Measurements from ENCODE around the gene TOPBP1.
"Not testable (repeated sequence)": the region's sequence is repeated elsewhere in the genome, so short reads cannot be mapped to it uniquely, and the experiment has no call there.

The TOPBP1 gene

GRCh38 chr3:133673746-133674145, 12.0 kb upstream of the TOPBP1 start:
- no peak for DNase-seq

GRCh38 chr3:133672461-133672860, 10.7 kb upstream of the TOPBP1 start:
- DNase-seq = no peak

DNA sequence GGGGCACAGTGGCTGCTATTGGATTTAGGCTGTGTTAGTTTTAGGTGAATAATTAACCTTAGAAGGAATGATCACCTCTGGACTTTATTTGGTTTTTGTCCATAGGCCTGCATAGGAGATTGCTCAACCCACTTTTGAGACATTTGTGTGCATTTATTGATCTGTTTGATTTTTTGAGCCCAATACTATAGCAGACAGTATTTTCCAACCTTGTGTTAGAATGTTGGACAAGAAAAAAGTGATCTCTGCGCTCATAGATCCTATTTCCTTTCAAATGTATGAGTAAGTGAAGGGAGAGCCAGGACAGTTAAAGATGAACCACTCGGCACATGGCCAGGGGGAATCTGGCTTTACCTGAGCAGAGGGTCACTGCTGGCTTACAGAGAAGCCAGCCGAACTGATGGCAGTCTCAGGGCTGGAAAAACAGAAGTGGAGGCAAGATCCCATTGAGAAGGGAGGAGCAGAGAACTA, 8.8 kb upstream of the TOPBP1 start:
- DNase-seq = no peak

DNA sequence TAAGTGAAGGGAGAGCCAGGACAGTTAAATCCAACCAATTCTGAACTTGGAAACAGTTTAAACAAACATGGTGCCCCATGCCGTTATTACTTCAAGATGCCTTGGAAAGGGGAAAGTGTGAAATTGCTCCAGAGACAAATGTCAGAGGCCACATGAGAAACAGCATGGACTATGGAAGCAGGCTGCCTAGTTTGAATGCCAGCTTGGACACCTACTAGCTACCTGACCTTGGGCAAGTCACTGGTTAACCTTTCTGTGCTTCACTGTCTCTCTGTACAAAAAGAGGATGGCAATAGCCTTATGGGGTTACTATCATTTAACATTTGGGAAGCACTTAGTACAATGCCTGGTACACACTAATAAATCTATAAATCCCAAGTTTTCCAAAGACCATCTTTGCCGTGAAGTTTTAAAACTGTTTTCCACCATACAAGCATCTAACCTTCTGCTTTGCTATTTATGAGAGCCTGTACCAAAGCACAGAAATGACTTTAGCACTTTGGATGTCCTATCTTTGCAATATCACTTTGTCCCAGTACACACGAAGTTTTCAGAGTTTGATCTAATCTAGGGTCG, 8.3 kb upstream of the TOPBP1 start:
- no peak for DNase-seq

GRCh38 chr3:133667118-133667517, 5.4 kb upstream of the TOPBP1 start:
- no peak for DNase-seq

GRCh38 chr3:133665188-133665587, 3.4 kb upstream of the TOPBP1 start:
- not testable (repeated sequence) for DNase-seq

GRCh38 chr3:133663569-133664313, 2.0 kb upstream of the TOPBP1 start:
- DNase-seq = peak; percentile 73

DNA sequence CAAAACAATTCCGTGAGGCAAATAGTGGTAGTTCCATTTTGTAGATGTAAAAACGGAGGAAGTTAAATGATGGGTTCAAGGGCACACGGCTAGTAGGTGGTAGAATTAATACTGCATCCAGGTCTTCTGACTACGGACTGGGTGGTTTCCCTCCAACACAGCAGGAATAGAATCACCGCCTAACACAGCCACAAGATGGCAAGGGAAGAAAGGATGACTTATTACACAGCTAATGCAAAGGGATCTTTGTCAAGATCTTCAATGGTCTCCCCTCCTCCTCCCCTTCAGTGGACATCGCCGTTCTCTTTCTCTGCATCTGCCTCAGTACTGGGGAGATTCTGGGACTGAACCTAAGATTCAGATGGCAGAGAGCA, 524 bp upstream of the TOPBP1 start:
- DNase-seq = peak; percentile 29

DNA sequence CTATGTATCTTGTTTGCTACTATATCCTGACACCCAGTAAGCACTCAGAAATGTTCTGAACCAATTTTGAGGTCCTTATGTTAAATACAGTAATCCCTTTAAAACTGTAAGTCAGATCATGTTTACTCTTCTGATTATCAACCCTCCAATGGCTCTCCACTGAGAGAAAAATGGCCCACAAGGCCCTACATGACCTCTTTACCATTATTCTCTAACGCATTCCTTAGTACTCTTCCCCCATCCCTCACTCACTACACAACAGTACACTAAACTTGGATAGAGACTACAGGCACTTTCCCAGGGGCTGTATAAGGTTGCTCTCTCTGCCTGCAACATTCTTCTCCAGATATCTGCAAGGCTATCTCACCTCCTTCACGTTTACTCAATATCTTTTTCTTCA, 1.9 kb downstream of the TOPBP1 start:
- DNase-seq = no peak

DNA sequence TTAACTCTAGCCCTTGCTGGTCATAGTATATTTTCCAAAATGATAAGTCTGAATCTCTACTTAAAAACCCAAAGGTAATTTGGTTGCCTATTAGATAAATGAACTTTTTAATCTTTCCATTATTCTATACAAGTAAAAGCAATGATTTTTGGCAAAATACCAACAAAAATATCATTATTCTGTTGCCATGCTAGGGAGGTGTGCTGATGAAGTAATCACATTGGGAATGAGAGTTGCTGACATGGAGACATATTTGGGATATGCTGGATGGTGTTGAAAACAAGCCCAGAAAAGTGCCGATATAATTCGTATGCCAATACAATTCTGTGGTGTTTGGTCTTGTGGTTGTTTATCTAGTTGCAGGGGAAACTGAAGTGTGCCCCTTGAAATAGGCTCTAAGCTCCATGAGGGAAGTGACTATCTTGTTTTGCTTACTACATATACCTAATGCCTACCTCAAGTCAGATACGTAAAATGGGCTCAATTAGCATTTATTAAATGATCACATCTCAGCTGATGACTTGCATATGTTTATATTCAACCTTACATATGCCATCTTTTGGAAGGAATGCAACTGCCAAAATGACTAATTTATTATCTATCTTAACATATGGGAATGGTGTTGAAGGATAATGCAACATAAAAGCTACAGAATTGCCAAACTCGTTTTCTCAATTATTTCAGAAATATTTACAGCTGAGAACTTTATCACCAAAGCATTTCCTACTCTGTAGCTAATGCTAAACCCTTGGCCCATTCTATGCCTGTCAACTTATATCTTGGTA, 5.8 kb downstream of the TOPBP1 start:
- DNase-seq = no peak

- no peak for DNase-seq
These were observed 12.2 kb downstream of the TOPBP1 start for GRCh38 chr3:133649486-133650068.

DNA sequence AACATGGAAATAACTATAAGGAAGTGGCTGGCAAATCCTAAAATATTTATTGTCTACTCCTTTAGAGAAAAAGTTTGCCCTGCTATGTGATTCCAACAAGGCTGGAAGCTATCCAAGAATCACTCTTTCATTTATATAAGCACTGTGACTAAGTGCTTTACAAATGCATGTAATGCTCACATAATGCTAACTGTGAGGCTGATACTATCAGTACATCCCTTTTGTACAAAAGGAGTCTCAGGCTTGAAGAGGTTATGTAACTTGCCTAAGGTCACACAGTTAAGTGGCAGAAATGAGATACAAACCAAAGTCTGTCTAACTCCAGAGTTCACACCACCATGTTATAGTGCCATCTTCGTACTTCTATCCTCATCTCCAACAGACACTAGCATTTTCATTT, 17.0 kb downstream of the TOPBP1 start:
- DNase-seq = no peak

- DNase-seq = no peak
These were observed 18.1 kb downstream of the TOPBP1 start for GRCh38 chr3:133643611-133644010.

DNA sequence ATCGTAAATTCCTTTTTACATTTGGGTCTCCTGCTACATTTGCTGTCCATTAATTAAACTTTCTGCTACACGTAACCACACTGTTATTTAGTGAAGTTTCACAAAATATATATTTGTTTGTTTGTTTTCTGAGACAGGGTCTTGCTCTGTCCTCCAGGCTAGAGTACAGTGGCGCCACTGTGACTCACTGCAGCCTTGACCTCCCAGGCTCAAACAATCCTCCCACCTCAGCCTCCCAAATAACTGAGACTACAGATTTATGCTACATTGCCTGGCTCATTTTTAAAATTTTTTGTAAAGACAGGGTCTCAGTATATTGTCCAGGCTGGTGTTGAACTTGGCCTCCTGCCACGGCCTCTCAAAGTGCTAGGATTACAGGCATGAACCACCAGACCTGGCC, 20.5 kb downstream of the TOPBP1 start:
- DNase-seq = no peak

GRCh38 chr3:133633439-133633838, 28.3 kb downstream of the TOPBP1 start:
- DNase-seq = no peak

GRCh38 chr3:133629146-133629545, 32.6 kb downstream of the TOPBP1 start:
- DNase-seq = no peak

GRCh38 chr3:133627789-133628188, 34.0 kb downstream of the TOPBP1 start:
- no peak for DNase-seq

- DNase-seq = no peak
These were observed 41.5 kb downstream of the TOPBP1 start for GRCh38 chr3:133620066-133620784.

DNA sequence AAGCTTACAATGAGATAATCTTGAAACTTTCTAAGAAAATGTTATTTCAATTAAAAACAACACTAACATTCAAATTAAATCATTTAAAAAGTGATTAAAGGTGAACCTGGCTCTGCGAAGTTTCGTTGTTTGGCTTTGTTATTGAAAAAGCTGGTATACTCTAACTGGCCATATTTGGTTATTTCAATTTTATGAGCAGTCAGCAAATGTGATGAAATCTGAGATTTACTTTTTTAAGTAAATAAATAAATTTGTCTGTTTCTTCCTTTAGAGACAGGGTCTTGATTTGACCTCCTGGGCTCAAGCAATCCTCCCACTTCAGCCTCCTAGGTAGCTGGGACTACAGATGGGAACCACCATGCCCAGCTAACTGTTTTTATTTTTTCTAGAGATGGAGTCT, 50.2 kb downstream of the TOPBP1 start:
- DNase-seq = no peak

- DNase-seq = no peak
These were observed 51.7 kb downstream of the TOPBP1 start for GRCh38 chr3:133610031-133610430.

GRCh38 chr3:133608388-133608787, 53.4 kb downstream of the TOPBP1 start:
- DNase-seq = no peak

DNA sequence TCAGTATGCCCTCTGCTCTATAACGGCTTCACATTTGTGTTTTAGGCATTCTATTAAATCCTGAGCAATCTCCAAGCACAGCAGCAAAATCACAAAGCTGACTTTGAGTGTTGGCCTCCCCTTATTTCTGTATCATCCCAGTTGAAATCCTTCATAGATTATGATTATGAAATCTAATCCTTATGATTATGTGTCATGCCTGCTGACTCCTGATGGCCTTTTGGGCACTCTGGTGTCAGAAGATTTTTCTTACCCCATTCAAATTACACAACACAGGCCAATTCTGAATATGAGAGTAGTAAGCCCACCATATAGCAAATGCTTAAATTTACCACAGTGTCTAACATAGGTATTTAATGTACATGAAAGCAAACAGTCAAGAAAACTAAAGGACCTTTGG, 53.9 kb downstream of the TOPBP1 start:
- DNase-seq = no peak

GRCh38 chr3:133606902-133607301, 54.8 kb downstream of the TOPBP1 start:
- DNase-seq = no peak

Measured in NCI-H1092 (cell line).